H9 (cell line): ENCODE data around the gene BEST3. TPM values are rescaled to one million over a fixed set of nuclear protein-coding genes. Genes with fewer than 3 reads are reported as not detected.
"Not testable (repeated sequence)": the region's sequence is repeated elsewhere in the genome, so short reads cannot be mapped to it uniquely, and the experiment has no call there.

Experiments
- DNase-seq: peaks from one replicate; pipeline ENCODE4 v3.0.0-alpha.2; 2017
- H2AFZ ChIP-seq: one replicate; pipeline ENCODE4 v1.6.1; 2013; ENCODE audit warnings: mild to moderate bottlenecking, low read length, control low read depth, moderate library complexity
- H2AK5ac ChIP-seq: 2 replicates; pipeline ENCODE4 v1.6.1; 2013; ENCODE audit warnings: low read length, control low read depth, mixed read lengths; ENCODE audit not compliant: insufficient read length
- H2BK120ac ChIP-seq: one replicate; pipeline ENCODE4 v1.6.1; 2013; ENCODE audit warnings: low read depth, mild to moderate bottlenecking, low read length, control low read depth, inconsistent platforms; ENCODE audit not compliant: poor library complexity, severe bottlenecking
- H2BK12ac ChIP-seq: 2 replicates; pipeline ENCODE4 v1.6.1; 2013; ENCODE audit warnings: low read length, control low read depth, mixed read lengths, low read depth; ENCODE audit not compliant: insufficient read length
- H2BK15ac ChIP-seq: 2 replicates; pipeline ENCODE4 v1.6.1; 2013; ENCODE audit warnings: low read depth, low read length, control low read depth
- H2BK20ac ChIP-seq: one replicate; pipeline ENCODE4 v1.6.1; 2013; ENCODE audit warnings: low read depth, mild to moderate bottlenecking, low read length, control low read depth, inconsistent platforms; ENCODE audit not compliant: poor library complexity, severe bottlenecking
- H2BK5ac ChIP-seq: 2 replicates; pipeline ENCODE4 v1.6.1; 2013; ENCODE audit warnings: low read length, control low read depth, mixed read lengths; ENCODE audit not compliant: insufficient read length
- H3K14ac ChIP-seq: 2 replicates; pipeline ENCODE4 v1.6.1; 2013; ENCODE audit warnings: low read length, control low read depth; ENCODE audit not compliant: insufficient read depth
- H3K18ac ChIP-seq: 2 replicates; pipeline ENCODE4 v1.6.1; 2013; ENCODE audit warnings: low read depth, mild to moderate bottlenecking, mixed read lengths, low read length, control low read depth; ENCODE audit not compliant: insufficient read length
- H3K23ac ChIP-seq: 2 replicates; pipeline ENCODE4 v1.6.1; 2013; ENCODE audit warnings: low read length, control low read depth, mixed read lengths, low read depth; ENCODE audit not compliant: insufficient read length
- H3K23me2 ChIP-seq: 2 replicates; pipeline ENCODE4 v1.6.1; 2013; ENCODE audit warnings: low read depth, mild to moderate bottlenecking, mixed read lengths, low read length, control low read depth; ENCODE audit not compliant: insufficient read length, poor library complexity, severe bottlenecking
- H3K27ac ChIP-seq: 2 replicates; pipeline ENCODE4 v1.5.1; 2013; ENCODE audit warnings: low read length, control low read depth, mixed read lengths, low read depth; ENCODE audit not compliant: insufficient read length
- H3K27me3 ChIP-seq: 2 replicates; pipeline ENCODE4 v1.6.1; 2013; ENCODE audit warnings: low read length, control low read depth, inconsistent platforms; ENCODE audit not compliant: insufficient read depth
- H3K4ac ChIP-seq: 2 replicates; pipeline ENCODE4 v1.6.1; 2013; ENCODE audit warnings: low read depth, mild to moderate bottlenecking, control low read depth, inconsistent platforms, low read length, moderate library complexity
- H3K4me1 ChIP-seq: 2 replicates; pipeline ENCODE4 v1.6.1; 2013; ENCODE audit warnings: low read length, control low read depth, inconsistent platforms; ENCODE audit not compliant: insufficient read depth
- H3K4me2 ChIP-seq: 2 replicates; pipeline ENCODE4 v1.6.1; 2013; ENCODE audit warnings: low read length, control low read depth, mixed read lengths; ENCODE audit not compliant: insufficient read length, insufficient read depth
- H3K56ac ChIP-seq: 2 replicates; pipeline ENCODE4 v1.6.1; 2013; ENCODE audit warnings: low read depth, mild to moderate bottlenecking, mixed read lengths, low read length, control low read depth; ENCODE audit not compliant: insufficient read length
- H3K79me1 ChIP-seq: 2 replicates; pipeline ENCODE4 v1.6.1; 2013; ENCODE audit warnings: low read depth, mild to moderate bottlenecking, moderate library complexity, low read length, control low read depth, inconsistent platforms; ENCODE audit not compliant: insufficient read depth, poor library complexity, severe bottlenecking
- H3K79me2 ChIP-seq: 2 replicates; pipeline ENCODE4 v1.6.1; 2013; ENCODE audit warnings: low read length, control low read depth, inconsistent platforms; ENCODE audit not compliant: insufficient read depth
- H3K9ac ChIP-seq: 2 replicates; pipeline ENCODE4 v1.6.1; 2013; ENCODE audit warnings: low read length, control low read depth, mixed read lengths; ENCODE audit not compliant: insufficient read length; ENCODE audit errors: extremely low read depth
- H3K9me3 ChIP-seq: one replicate; pipeline ENCODE4 v1.6.1; 2013; ENCODE audit warnings: low read depth, low read length, inconsistent platforms; ENCODE audit not compliant: control insufficient read depth
- H3T11ph ChIP-seq: one replicate; pipeline ENCODE4 v1.6.1; 2013; ENCODE audit warnings: mild to moderate bottlenecking, low read length, control low read depth, inconsistent platforms
- H4K20me1 ChIP-seq: one replicate; pipeline ENCODE4 v1.6.1; 2013; ENCODE audit not compliant: control insufficient read depth, insufficient read length, insufficient read depth
- H4K5ac ChIP-seq: 2 replicates; pipeline ENCODE4 v1.6.1; 2013; ENCODE audit warnings: low read depth, mild to moderate bottlenecking, mixed read lengths, low read length, control low read depth; ENCODE audit not compliant: insufficient read length
- H4K8ac ChIP-seq: replicated peaks from 2 replicates; pipeline ENCODE4 v1.6.1; 2013; ENCODE audit warnings: low read length, control low read depth, mixed read lengths, low read depth; ENCODE audit not compliant: insufficient read length
- H4K91ac ChIP-seq: 2 replicates; pipeline ENCODE4 v1.6.1; 2013; ENCODE audit warnings: low read depth, mild to moderate bottlenecking, moderate library complexity, mixed read lengths, low read length, control low read depth; ENCODE audit not compliant: insufficient read length
- H3K27ac Mint-ChIP-seq, 3 experiments: 2 replicates in 2 of 3; 3 replicates in 1 of 3; pipeline ENCODE4 v1.8.0; 2020 to 2021; ENCODE audit warnings: mixed read lengths in 3 of 3, mild to moderate bottlenecking in 1 of 3, moderate library complexity in 1 of 3
- H3K27me3 Mint-ChIP-seq: 2 replicates; pipeline ENCODE4 v1.8.0; 2021; ENCODE audit warnings: low read depth, mild to moderate bottlenecking, moderate library complexity, mixed read lengths
- H3K36me3 Mint-ChIP-seq, 3 experiments: 2 replicates in 2 of 3; 3 replicates in 1 of 3; pipeline ENCODE4 v1.8.0; 2020 to 2021; ENCODE audit warnings: low read depth in 3 of 3, mixed read lengths in 3 of 3; ENCODE audit not compliant: insufficient read depth in 1 of 3
- H3K4me1 Mint-ChIP-seq, 2 experiments: 2 replicates each; pipeline ENCODE4 v1.8.0; 2020; ENCODE audit warnings: mixed read lengths in 2 of 2
- H3K4me3 Mint-ChIP-seq, 2 experiments: 2 replicates in 1 of 2; 3 replicates in 1 of 2; pipeline ENCODE4 v1.8.0; 2020 to 2021; ENCODE audit warnings: mild to moderate bottlenecking in 2 of 2, mixed read lengths in 2 of 2, moderate library complexity in 1 of 2
- H3K9me3 Mint-ChIP-seq, 2 experiments: 2 replicates in 1 of 2; 3 replicates in 1 of 2; pipeline ENCODE4 v1.8.0; 2020; ENCODE audit warnings: mild to moderate bottlenecking in 2 of 2, mixed read lengths in 2 of 2, moderate library complexity in 1 of 2
- WGBS: extraction: QIAGEN DNeasy Blood & Tissue Kit; methylation state at CpG from one replicate; pipeline ENCODE4 v1.1.7; 2013; ENCODE audit warnings: missing lambda C conversion rate, low lambda C conversion rate, mixed read lengths; ENCODE audit not compliant: insufficient read length; ENCODE audit errors: extremely low coverage; 5-methylcytosine and 5-hydroxymethylcytosine counted together
- total RNA-seq: library from RNA; stranded (reverse); gene quantifications from 2 replicates; pipeline ENCODE4 v1.2.1, GENCODE V29; 2021
- TF ChIP-seq, protein P1 (sequence below): fragments of 200-600 bp; sonication (generic); conservative IDR thresholded peaks from 3 replicates; pipeline ENCODE4 v1.8.0; 2021; ENCODE audit warnings: antibody characterized with exemption, mild to moderate bottlenecking

BEST3 gene
- total RNA-seq, 1 experiment from 2014 or later = 0.42 TPM

DNA sequence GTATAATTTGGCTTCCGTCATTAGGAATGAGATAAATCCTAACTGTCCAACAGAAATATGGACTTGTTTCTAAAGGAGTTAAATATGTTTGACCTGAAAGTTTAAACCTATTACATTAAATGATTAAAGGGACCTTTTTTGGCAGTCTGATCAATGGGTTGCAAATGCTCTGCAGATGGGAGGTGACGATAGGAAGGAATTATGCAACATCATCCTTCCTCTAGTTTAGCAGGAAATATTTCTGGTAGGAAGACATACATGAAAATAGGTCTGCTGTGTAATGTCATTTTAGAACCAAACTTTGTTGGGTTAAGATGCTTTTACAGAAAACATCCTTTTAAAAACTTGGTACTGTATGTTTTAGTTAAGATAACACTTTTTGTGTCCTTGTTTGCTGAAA lies 91.0 kb downstream of the BEST3 start:
- Histone ChIP-seq H3K14ac (no peak overlapping the region), H3K79me1 (no peaks in the 10 kb centered on the region), H3K4me2 (no peak overlapping the region), H2BK20ac (no peak overlapping the region), H3K9ac (no peak overlapping the region), H2BK15ac (no peak overlapping the region), H2AFZ (no peak overlapping the region), H4K8ac (no peak overlapping the region), H4K91ac (no peak overlapping the region), H4K5ac (no peak overlapping the region), H3K23me2 (no peaks in the 10 kb centered on the region), H4K20me1 (no peaks in the 10 kb centered on the region), H3K4ac (no peak overlapping the region), H2AK5ac (no peak overlapping the region), H3T11ph (no peak overlapping the region), H3K9me3 (no peaks in the 10 kb centered on the region), H3K27ac (no peak overlapping the region), H2BK5ac (no peak overlapping the region), H3K23ac (no peak overlapping the region), H3K27me3 (no peaks in the 10 kb centered on the region), H2BK120ac (no peak overlapping the region), H3K56ac (no peak overlapping the region), H3K18ac (no peak overlapping the region), H3K4me1 (no peaks in the 10 kb centered on the region), H2BK12ac (no peak overlapping the region), H3K79me2 (no peaks in the 10 kb centered on the region)
- no peak for DNase-seq
- Mint-ChIP-seq H3K27ac (no peak overlapping the region), H3K4me3 (no peak overlapping the region), H3K4me1 (peaks cover 3% of the 10 kb centered on the region in 2 experiments; a peak in 2 of 4 replicates), H3K36me3 (peaks cover 4 to 6% (median 5%) of the 10 kb centered on the region in 3 experiments; a peak in 5 of 7 replicates), H3K9me3 (0 out of 5 replicates have a peak, but pooled peaks cover 0 to 2% of the 10 kb centered on the region in 2 experiments), H3K27me3 (no peaks in the 10 kb centered on the region; the same call in 1 of the 2 replicates)
- no CpG with 5 or more reads among the region's 2 CpGs for whole genome bisulfite sequencing
- TF ChIP-seq, protein P1, sequence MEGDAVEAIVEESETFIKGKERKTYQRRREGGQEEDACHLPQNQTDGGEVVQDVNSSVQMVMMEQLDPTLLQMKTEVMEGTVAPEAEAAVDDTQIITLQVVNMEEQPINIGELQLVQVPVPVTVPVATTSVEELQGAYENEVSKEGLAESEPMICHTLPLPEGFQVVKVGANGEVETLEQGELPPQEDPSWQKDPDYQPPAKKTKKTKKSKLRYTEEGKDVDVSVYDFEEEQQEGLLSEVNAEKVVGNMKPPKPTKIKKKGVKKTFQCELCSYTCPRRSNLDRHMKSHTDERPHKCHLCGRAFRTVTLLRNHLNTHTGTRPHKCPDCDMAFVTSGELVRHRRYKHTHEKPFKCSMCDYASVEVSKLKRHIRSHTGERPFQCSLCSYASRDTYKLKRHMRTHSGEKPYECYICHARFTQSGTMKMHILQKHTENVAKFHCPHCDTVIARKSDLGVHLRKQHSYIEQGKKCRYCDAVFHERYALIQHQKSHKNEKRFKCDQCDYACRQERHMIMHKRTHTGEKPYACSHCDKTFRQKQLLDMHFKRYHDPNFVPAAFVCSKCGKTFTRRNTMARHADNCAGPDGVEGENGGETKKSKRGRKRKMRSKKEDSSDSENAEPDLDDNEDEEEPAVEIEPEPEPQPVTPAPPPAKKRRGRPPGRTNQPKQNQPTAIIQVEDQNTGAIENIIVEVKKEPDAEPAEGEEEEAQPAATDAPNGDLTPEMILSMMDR = no peak

DNA sequence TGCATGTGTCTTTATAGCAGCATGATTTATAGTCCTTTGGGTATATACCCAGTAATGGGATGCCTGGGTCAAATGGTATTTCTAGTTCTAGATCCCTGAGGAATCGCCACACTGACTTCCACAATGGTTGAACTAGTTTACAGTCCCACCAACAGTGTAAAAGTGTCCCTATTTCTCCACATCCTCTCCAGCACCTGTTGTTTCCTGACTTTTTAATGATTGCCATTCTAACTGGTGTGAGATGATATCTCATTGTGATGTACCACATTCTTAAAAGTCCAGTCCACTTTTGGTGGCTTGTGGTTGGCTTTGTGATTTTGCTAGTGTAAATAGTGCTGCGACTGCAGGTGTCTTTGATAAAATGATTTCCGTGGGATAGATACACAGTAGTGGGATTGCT lies 94.8 kb downstream of the BEST3 start:
- H2BK5ac ChIP-seq, H3K4ac ChIP-seq, H3K18ac ChIP-seq, H3K4me1 Mint-ChIP-seq, H2BK20ac ChIP-seq, H3K79me1 ChIP-seq, H2AK5ac ChIP-seq, H3K4me2 ChIP-seq, H4K5ac ChIP-seq, DNase-seq, H3T11ph ChIP-seq, H4K20me1 ChIP-seq, H3K4me1 ChIP-seq, H3K9me3 ChIP-seq, H3K27ac ChIP-seq, H4K8ac ChIP-seq, H4K91ac ChIP-seq, H2BK120ac ChIP-seq, H3K9me3 Mint-ChIP-seq, H3K9ac ChIP-seq, H3K27ac Mint-ChIP-seq, H3K14ac ChIP-seq, H3K23me2 ChIP-seq, H3K79me2 ChIP-seq, H2AFZ ChIP-seq, H3K56ac ChIP-seq, H2BK15ac ChIP-seq, H3K4me3 Mint-ChIP-seq, H3K27me3 Mint-ChIP-seq, H2BK12ac ChIP-seq, H3K23ac ChIP-seq, H3K27me3 ChIP-seq: not testable (repeated sequence)
- peaks cover 27 to 40% (median 36%) of the 10 kb centered on the region in 3 experiments; a peak in 6 of 7 replicates for H3K36me3 Mint-ChIP-seq
- no CpG with 5 or more reads among the region's 3 CpGs for WGBS
